GM12864 (cell line): ENCODE data around the gene TMEM147.

Experiments used
- DNase-seq: peaks from one replicate; pipeline ENCODE4 v3.0.0-alpha.2; 2011; ENCODE audit warnings: low read depth
- H3K4me3 ChIP-seq: 2 replicates; pipeline ENCODE4 v1.5.1; 2011; ENCODE audit warnings: mild to moderate bottlenecking, low read depth, low read length, control low read depth
- CTCF ChIP-seq: IDR thresholded peaks from 2 replicates; pipeline ENCODE4 v1.5.1; 2011; ENCODE audit warnings: low read depth, mild to moderate bottlenecking, moderate library complexity, low read length, control low read depth, inconsistent platforms; ENCODE audit errors: missing control alignments

TMEM147 gene

GRCh38 chr19:35545001-35545854 lies at the start of gene TMEM147:
Gene TMEM147, plus strand, starts transcription at chr19:35545626. Its CDS starts 114 bp downstream, at chr19:35545740.
- peak; percentile 53 for DNase-seq
- peak within 1 kb of the TSS; percentile 80 for H3K4me3 ChIP-seq
- no peak for TF ChIP-seq CTCF

DNA sequence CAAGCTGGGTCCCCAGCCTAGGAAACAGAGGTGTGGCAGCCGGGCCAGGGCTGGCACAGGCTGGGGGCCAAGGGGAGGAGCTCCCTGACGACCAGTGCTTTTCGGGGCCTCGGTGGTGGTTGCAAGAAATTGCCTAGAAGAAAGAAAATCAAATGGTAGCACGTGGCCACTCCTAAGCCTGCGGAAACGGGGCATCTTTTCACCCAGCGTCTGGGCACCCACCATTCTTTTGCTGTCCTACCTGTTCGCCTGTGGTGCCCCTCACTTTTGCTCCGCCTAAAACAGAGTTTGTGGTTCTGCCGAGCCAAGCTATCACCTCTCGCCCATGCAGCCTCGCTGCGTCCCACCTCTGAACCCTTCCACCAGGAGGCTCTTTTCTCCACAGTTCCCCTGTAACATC lies 48.0 kb upstream of the TMEM147 start:
- H3K4me3 ChIP-seq, result no peak overlapping the region
- no peak for TF ChIP-seq CTCF
- no peak for DNase-seq

- DNase-seq, result no peak
- H3K4me3 ChIP-seq, result no peak overlapping the region
- no peak for TF ChIP-seq CTCF
These were observed 47.2 kb upstream of the TMEM147 start for GRCh38 chr19:35498220-35498619.

GRCh38 chr19:35498984-35499527 lies 46.4 kb upstream of the TMEM147 start:
- no peak for TF ChIP-seq CTCF
- no peak overlapping the region for H3K4me3 ChIP-seq
- no peak for DNase-seq

DNA sequence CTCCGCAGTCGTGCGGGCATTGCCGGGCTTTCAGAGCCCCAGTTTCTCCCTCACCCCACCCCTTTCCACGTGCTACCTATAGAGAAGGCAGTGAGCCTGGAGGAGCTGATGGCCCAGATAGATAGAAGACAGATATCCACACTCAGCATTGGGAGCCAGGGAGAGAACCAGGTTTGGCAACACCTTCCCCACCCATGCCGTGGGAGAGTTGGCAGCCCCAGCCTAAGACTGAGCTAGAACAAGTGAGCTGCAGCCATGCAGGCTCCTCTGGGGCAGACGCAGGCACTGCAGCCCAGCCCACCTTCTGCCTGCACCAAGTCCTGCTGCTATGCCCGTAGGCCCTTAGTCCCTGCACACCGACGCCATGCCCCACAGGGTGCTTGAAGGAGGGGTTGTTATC lies 44.8 kb upstream of the TMEM147 start:
- DNase-seq, result no peak
- no peak for TF ChIP-seq CTCF
- no peak overlapping the region for H3K4me3 ChIP-seq

DNA sequence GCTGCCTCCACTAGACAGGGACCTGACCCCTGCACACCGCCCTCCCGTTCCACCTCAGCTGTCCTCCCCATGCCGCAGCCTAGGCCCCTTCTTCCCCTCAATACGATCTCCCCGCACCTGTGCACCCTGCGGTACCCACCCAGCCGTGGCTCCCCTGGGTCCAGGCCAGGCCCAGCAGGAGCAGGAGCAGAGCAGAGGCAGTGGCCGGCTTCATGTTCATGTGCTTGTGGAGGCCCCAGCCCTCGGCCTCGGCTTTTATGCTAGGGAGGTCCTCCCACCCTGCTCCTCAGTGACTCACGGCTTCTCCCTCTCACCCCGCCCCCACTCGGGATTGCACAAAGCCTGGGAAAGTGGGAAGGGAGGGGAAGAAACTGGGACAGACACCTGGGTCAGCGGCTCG lies 43.7 kb upstream of the TMEM147 start:
- TF ChIP-seq CTCF, result no peak
- DNase-seq, result no peak
- no peak overlapping the region for H3K4me3 ChIP-seq

- DNase-seq, result no peak
- TF ChIP-seq CTCF, result no peak
- H3K4me3 ChIP-seq, result no peak overlapping the region
These were observed 42.7 kb upstream of the TMEM147 start for GRCh38 chr19:35502751-35503150.
